Measurements from ENCODE around the gene FLT1.
A peak's percentile ranks its signal among the peaks of the same experiment; 100 is the strongest.

FLT1 gene

DNA sequence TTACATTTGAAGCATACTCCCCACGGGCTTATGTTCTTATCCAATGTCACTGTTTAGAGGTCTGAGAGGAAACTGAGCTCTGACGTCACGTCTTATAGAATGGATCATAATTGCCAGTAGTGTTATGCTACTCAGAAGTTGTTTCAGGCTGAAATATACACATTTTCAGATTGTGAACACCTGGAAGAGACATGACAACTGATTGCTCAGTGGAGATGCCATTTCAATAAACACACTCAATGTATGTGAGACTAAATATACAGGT, 17.3 kb downstream of the FLT1 start:
- TF ChIP-seq, protein P1, sequence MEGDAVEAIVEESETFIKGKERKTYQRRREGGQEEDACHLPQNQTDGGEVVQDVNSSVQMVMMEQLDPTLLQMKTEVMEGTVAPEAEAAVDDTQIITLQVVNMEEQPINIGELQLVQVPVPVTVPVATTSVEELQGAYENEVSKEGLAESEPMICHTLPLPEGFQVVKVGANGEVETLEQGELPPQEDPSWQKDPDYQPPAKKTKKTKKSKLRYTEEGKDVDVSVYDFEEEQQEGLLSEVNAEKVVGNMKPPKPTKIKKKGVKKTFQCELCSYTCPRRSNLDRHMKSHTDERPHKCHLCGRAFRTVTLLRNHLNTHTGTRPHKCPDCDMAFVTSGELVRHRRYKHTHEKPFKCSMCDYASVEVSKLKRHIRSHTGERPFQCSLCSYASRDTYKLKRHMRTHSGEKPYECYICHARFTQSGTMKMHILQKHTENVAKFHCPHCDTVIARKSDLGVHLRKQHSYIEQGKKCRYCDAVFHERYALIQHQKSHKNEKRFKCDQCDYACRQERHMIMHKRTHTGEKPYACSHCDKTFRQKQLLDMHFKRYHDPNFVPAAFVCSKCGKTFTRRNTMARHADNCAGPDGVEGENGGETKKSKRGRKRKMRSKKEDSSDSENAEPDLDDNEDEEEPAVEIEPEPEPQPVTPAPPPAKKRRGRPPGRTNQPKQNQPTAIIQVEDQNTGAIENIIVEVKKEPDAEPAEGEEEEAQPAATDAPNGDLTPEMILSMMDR (IDR thresholded peaks at IDR 0.05; ENCODE audit: low read depth, low read length) = no peak
- no peak for DNase-seq (ENCODE audit: extremely low read depth, low read depth)

- no peak for DNase-seq (ENCODE audit: extremely low read depth, low read depth)
- TF ChIP-seq, protein P1 (IDR thresholded peaks at IDR 0.05; ENCODE audit: low read depth, low read length) = no peak
Measured at GRCh38 chr13:28476919-28477708, 17.8 kb downstream of the FLT1 start.

DNA sequence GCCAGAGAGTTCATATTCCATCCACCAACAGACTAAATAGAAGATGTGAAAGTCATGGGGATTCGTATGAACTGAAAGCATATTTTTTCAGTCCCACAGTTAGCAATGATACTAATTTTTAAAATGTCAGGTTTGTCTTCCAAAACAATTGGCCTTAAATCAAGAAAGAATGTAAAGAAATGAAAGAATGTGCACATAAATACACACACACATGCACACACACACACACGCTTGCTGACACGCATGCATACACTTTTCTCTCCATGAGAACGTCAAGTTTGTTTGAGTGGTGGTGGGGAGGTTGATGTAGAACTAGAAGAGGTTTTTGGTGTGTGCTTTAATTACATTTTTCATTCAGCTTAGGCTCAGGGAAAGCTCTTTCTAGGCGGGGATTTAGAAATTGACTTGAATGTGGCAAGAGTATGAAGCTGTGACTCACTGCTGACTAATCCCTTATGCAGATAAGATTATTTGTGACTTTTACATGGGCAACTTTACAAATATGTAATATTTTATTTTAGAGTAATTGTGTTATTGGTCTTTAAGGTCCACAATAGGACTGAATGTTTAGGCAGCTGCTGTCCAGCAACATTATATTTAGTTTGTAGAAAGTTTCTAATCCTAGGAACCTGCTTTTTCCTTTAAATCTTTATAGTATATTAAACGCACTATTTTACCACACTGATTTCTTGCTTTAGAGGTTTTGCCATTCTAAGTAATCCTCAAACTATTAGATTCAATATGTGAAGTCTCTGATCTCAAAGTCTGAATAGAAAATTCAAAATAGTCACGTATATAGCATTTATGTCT, 18.8 kb downstream of the FLT1 start:
- peak; percentile 64 for DNase-seq (ENCODE audit: extremely low read depth, low read depth)
- TF ChIP-seq, protein P1 (IDR thresholded peaks at IDR 0.05; ENCODE audit: low read depth, low read length) = no peak

DNA sequence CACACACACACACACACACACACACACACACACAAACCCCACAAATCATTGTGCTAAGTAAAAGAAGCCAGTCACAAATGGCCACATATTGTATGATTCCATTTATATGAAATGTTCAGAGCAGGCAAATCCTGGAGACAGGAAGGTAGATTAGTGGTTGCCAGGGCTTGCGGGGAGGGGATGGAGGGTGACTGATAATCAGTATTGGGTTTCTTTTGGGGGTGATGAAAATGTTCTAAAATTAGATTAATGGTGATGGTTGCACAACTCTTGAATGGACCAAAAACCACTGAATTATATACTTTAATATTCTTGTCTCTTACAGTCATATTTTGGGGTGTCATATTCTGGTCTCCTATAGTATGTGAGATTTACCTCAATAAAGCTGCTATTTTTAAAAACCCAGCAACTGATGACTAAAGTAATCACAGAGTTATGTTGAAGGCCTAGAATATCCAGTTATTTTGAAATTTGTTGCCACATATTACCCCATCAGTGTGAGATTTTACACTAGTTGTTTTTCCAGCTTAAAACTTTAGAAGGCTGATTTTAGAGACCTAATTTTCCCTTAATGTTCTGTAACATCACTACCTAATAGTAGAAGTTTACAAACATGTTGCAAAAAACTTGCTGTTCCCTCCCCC, 20.3 kb downstream of the FLT1 start:
- no peak for DNase-seq (ENCODE audit: extremely low read depth, low read depth)
- TF ChIP-seq, protein P1 (IDR thresholded peaks at IDR 0.05; ENCODE audit: low read depth, low read length) = no peak

GRCh38 chr13:28473044-28473443, 21.9 kb downstream of the FLT1 start:
- no peak for DNase-seq (ENCODE audit: extremely low read depth, low read depth)
- TF ChIP-seq, protein P1 (IDR thresholded peaks at IDR 0.05; ENCODE audit: low read depth, low read length) = no peak

GRCh38 chr13:28471421-28471820, 23.5 kb downstream of the FLT1 start:
- DNase-seq (ENCODE audit: extremely low read depth, low read depth) = no peak
- TF ChIP-seq, protein P1 (IDR thresholded peaks at IDR 0.05; ENCODE audit: low read depth, low read length) = no peak

GRCh38 chr13:28470296-28470695, 24.6 kb downstream of the FLT1 start:
- no peak for DNase-seq (ENCODE audit: extremely low read depth, low read depth)
- TF ChIP-seq, protein P1 (IDR thresholded peaks at IDR 0.05; ENCODE audit: low read depth, low read length) = no peak

All from AG09319 (cell line).